Uterus (tissue), 2 donors: Measurements from ENCODE around the gene ZNF668.

Source experiments
- CTCF ChIP-seq, 4 experiments: fragments of 200-600 bp in 2 of 4; fragments of 450-650 bp in 2 of 4; sonication (generic) in 2 of 4; IDR thresholded peaks; one replicate each; pipeline ENCODE4 v1.5.1; 2016 to 2019; ENCODE audit warnings: antibody characterized with exemption in 4 of 4, mild to moderate bottlenecking in 2 of 4, moderate library complexity in 1 of 4
- POLR2A ChIP-seq, 2 donors: fragments of 450-650 bp; IDR thresholded peaks; one replicate each; pipeline ENCODE4 v1.6.1; 2016; ENCODE audit warnings: antibody characterized with exemption in 2 of 2, mild to moderate bottlenecking in 1 of 2, moderate library complexity in 1 of 2

GRCh38 chr16:31109622-31110021, 35.6 kb upstream of the ZNF668 start:
- TF ChIP-seq CTCF (IDR thresholded peaks at IDR 0.05) (no peak), POLR2A (IDR thresholded peaks at IDR 0.05) (no peak)
